Dedifferentiated amniotic fluid mesenchymal stem cell (primary cell): ENCODE results near the gene C11orf21.

Experiments
- DNase-seq: peaks from one replicate; pipeline ENCODE4 v3.0.0-alpha.2; 2016; ENCODE audit errors: extremely low spot score

C11orf21 gene

GRCh38 chr11:2320568-2321310 lies 19.0 kb upstream of the C11orf21 start:
- no peak for DNase-seq

GRCh38 chr11:2319791-2320472 lies 18.2 kb upstream of the C11orf21 start:
- no peak for DNase-seq

- no peak for DNase-seq
Observed at GRCh38 chr11:2318707-2319106, 17.0 kb upstream of the C11orf21 start.

- DNase-seq, result no peak
Observed at GRCh38 chr11:2318123-2318522, 16.4 kb upstream of the C11orf21 start.

GRCh38 chr11:2317354-2318050 lies 15.8 kb upstream of the C11orf21 start:
- DNase-seq, result no peak

- DNase-seq, result no peak
Observed at GRCh38 chr11:2316963-2317244, 15.2 kb upstream of the C11orf21 start.

GRCh38 chr11:2316169-2316962 lies 14.6 kb upstream of the C11orf21 start:
- DNase-seq, result no peak

GRCh38 chr11:2315395-2316168 lies 13.9 kb upstream of the C11orf21 start:
- no peak for DNase-seq

- DNase-seq, result peak; percentile 24
Observed at GRCh38 chr11:2314525-2315394, 13.0 kb upstream of the C11orf21 start.

- DNase-seq, result no peak
Observed at GRCh38 chr11:2314136-2314524, 12.4 kb upstream of the C11orf21 start.

GRCh38 chr11:2313051-2313951 lies 11.6 kb upstream of the C11orf21 start:
- DNase-seq, result no peak

GRCh38 chr11:2312232-2313042 lies 10.7 kb upstream of the C11orf21 start:
- peak; percentile 17 for DNase-seq

GRCh38 chr11:2311353-2312133 lies 9.8 kb upstream of the C11orf21 start:
- no peak for DNase-seq

GRCh38 chr11:2310786-2311352 lies 9.2 kb upstream of the C11orf21 start:
- DNase-seq, result no peak

- DNase-seq, result no peak
Observed at GRCh38 chr11:2310073-2310785, 8.5 kb upstream of the C11orf21 start.

GRCh38 chr11:2309251-2310072 lies 7.7 kb upstream of the C11orf21 start:
- DNase-seq, result no peak
